Activated naive CD8-positive, alpha-beta T cell treated with anti-CD3 and anti-CD28 coated beads, Interleukin-2, amount 10 ng/mL, durations not matched to agents 7 days and 5 days (primary cell): Measurements from ENCODE around the gene AFP. TPM values are rescaled to one million over a fixed set of nuclear protein-coding genes. Genes with fewer than 3 reads are reported as not detected.
A peak's percentile ranks its signal among the peaks of the same experiment; 100 is the strongest.

Source experiments
- ATAC-seq: fragments of 150-1000 bp; cut with Tn5 transposase; one replicate; pipeline ENCODE4 v1.10.0; 2021; ENCODE audit warnings: low read depth, moderate library complexity
- POLR2A ChIA-PET: fragments of 350-600 bp; sonication (Branson Sonifier 250); formaldehyde crosslinking; loops from one replicate; lab custom pipeline; 2021; ENCODE audit warnings: antibody characterized with exemption; lab: Charles Lee
- DNase-seq: peaks from one replicate; pipeline ENCODE4 v3.0.0; 2021
- H3K27ac Mint-ChIP-seq: one replicate; pipeline ENCODE4 v1.8.0; 2022; ENCODE audit warnings: mild to moderate bottlenecking, mixed read lengths
- H3K27me3 Mint-ChIP-seq: one replicate; pipeline ENCODE4 v1.8.0; 2022; ENCODE audit warnings: mild to moderate bottlenecking, moderate library complexity, mixed read lengths
- H3K36me3 Mint-ChIP-seq: one replicate; pipeline ENCODE4 v1.8.0; 2021; ENCODE audit warnings: mild to moderate bottlenecking, mixed read lengths
- H3K4me1 Mint-ChIP-seq: one replicate; pipeline ENCODE4 v1.8.0; 2021; ENCODE audit warnings: mixed read lengths
- H3K4me3 Mint-ChIP-seq: one replicate; pipeline ENCODE4 v1.8.0; 2022; ENCODE audit warnings: mild to moderate bottlenecking, moderate library complexity, mixed read lengths
- H3K9me3 Mint-ChIP-seq: one replicate; pipeline ENCODE4 v1.8.0; 2021; ENCODE audit warnings: mixed read lengths
- total RNA-seq, 2 experiments: library from RNA; stranded (reverse); gene quantifications; one replicate each; pipeline ENCODE4 v1.2.3, GENCODE V29; 2021

The AFP gene
- total RNA-seq, 2 experiments from 2014 or later: not detected

DNA sequence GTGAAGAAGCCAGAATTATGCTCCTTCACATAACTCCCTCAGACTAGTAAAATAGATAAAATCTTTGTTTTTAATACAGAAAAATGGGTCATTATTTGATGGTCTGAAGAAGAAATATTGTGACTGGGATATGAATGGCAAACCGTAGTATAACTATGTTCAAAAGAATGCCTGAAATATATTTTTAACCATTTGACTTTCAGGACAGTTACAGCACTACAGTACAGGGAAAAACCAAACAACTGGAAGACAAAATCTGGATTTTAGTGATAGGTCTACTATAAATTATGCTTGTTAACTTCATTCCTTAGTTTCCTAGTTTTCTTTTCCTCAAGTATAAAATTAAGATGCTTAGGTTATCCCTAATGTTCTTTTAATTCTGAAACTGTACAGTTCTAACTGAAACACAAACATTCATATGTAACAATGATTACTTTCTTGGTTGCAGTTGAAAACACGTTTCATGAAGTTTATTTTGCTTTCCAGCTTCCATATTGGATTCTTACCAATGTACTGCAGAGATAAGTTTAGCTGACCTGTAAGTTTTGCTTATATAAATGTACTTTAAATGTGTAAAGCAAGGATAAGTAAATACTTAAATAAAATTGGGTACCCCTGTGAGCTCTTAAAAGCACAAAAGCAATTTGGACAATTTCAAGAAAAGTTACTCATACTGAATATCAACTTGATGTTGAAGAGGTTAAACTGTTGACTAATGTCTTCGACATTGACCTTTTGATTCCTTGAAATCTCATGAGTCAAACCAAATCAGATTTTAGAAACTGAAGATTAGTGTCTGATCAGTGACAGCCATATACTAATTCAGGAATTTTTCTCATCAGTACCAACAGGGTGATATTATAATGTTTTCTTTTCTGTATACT, 895 bp downstream of the AFP start:
- Mint-ChIP-seq H3K9me3 (no peaks in the 10 kb centered on the region), H3K4me3 (no peak overlapping the region), H3K4me1 (no peaks in the 10 kb centered on the region), H3K36me3 (no peaks in the 10 kb centered on the region), H3K27ac (no peak overlapping the region), H3K27me3 (peaks cover 8% of the 10 kb centered on the region)
- ATAC-seq (no peak), DNase-seq (no peak)
- POLR2A ChIA-PET: no interaction called here

DNA sequence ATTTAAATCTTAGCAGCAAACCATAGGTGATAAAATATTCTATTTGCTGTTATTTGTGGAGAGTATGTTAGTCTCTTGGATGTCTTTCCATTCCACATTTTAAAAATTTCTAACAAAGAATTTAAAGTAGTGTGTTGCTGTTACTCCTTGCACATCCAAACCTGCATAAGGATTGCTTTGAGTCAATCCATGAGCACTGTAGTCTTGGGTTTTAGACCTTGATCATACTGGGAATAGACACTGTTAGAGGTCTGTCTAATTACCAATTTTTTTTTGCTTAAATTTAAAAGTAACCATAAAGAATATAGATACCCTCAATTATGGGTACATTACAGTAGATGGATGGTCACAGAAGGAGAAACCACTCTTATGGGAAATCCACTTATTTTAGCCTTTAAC, 1.5 kb downstream of the AFP start:
- Mint-ChIP-seq H3K4me1 (no peaks in the 10 kb centered on the region), H3K27me3 (peaks cover 8% of the 10 kb centered on the region), H3K9me3 (no peaks in the 10 kb centered on the region), H3K36me3 (no peaks in the 10 kb centered on the region), H3K27ac (no peak overlapping the region), H3K4me3 (no peak overlapping the region)
- POLR2A ChIA-PET: no interaction called here
- DNase-seq (no peak), ATAC-seq (no peak)

GRCh38 chr4:73438048-73438447, 2.0 kb downstream of the AFP start:
- ATAC-seq (no peak), DNase-seq (no peak)
- H3K9me3 Mint-ChIP-seq: no peaks in the 10 kb centered on the region
- peaks cover 8% of the 10 kb centered on the region for H3K27me3 Mint-ChIP-seq
- POLR2A ChIA-PET: no interaction called here
- no peak overlapping the region for H3K4me3 Mint-ChIP-seq
- H3K4me1 Mint-ChIP-seq: no peaks in the 10 kb centered on the region
- no peaks in the 10 kb centered on the region for H3K36me3 Mint-ChIP-seq
- no peak overlapping the region for H3K27ac Mint-ChIP-seq

- H3K9me3 Mint-ChIP-seq: no peaks in the 10 kb centered on the region
- POLR2A ChIA-PET: no interaction called here
- ATAC-seq (no peak), DNase-seq (no peak)
- no peak overlapping the region for H3K27ac Mint-ChIP-seq
- H3K4me3 Mint-ChIP-seq: no peak overlapping the region
- H3K36me3 Mint-ChIP-seq: no peaks in the 10 kb centered on the region
- peaks cover 8% of the 10 kb centered on the region for H3K27me3 Mint-ChIP-seq
- no peaks in the 10 kb centered on the region for H3K4me1 Mint-ChIP-seq
Measured at GRCh38 chr4:73438582-73439215, 2.7 kb downstream of the AFP start.

- Mint-ChIP-seq H3K4me3 (no peak overlapping the region), H3K4me1 (no peaks in the 10 kb centered on the region), H3K27me3 (peaks cover 8% of the 10 kb centered on the region), H3K9me3 (no peaks in the 10 kb centered on the region), H3K36me3 (no peaks in the 10 kb centered on the region), H3K27ac (no peak overlapping the region)
- POLR2A ChIA-PET: no interaction called here
- no peak for DNase-seq
- no peak for ATAC-seq
Measured at GRCh38 chr4:73439445-73439844, 3.4 kb downstream of the AFP start.

- POLR2A ChIA-PET: no interaction called here
- no peak for DNase-seq
- Mint-ChIP-seq H3K4me3 (no peak overlapping the region), H3K36me3 (no peaks in the 10 kb centered on the region), H3K4me1 (no peaks in the 10 kb centered on the region), H3K9me3 (no peaks in the 10 kb centered on the region), H3K27ac (no peak overlapping the region), H3K27me3 (peaks cover 8% of the 10 kb centered on the region)
- ATAC-seq: no peak
Measured at GRCh38 chr4:73439991-73440390, 4.0 kb downstream of the AFP start.

- H3K27me3 Mint-ChIP-seq: peaks cover 8% of the 10 kb centered on the region
- no peaks in the 10 kb centered on the region for H3K4me1 Mint-ChIP-seq
- POLR2A ChIA-PET: no interaction called here
- DNase-seq (no peak), ATAC-seq (no peak)
- no peaks in the 10 kb centered on the region for H3K36me3 Mint-ChIP-seq
- no peak overlapping the region for H3K27ac Mint-ChIP-seq
- no peak overlapping the region for H3K4me3 Mint-ChIP-seq
- H3K9me3 Mint-ChIP-seq: no peaks in the 10 kb centered on the region
Measured at GRCh38 chr4:73440653-73441052, 4.6 kb downstream of the AFP start.

DNA sequence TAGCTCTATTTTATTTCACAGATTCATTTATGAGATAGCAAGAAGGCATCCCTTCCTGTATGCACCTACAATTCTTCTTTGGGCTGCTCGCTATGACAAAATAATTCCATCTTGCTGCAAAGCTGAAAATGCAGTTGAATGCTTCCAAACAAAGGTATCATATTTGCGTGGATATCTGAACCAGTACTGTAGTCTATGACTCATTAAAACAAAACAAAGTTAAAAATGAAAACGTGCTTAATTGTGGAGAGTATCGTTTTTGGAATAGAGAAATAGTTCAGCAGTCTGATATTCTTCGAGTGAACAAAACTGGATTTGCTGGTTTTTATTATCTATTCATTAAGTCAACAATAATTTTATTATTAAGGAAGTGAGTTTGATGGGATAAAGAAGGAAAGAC, 6.3 kb downstream of the AFP start:
- no peak overlapping the region for H3K4me3 Mint-ChIP-seq
- H3K27ac Mint-ChIP-seq: no peak overlapping the region
- POLR2A ChIA-PET: no interaction called here
- no peaks in the 10 kb centered on the region for H3K36me3 Mint-ChIP-seq
- no peak for DNase-seq
- H3K9me3 Mint-ChIP-seq: no peaks in the 10 kb centered on the region
- H3K27me3 Mint-ChIP-seq: peaks cover 2% of the 10 kb centered on the region
- no peak for ATAC-seq
- H3K4me1 Mint-ChIP-seq: no peaks in the 10 kb centered on the region

- no peak overlapping the region for H3K27ac Mint-ChIP-seq
- H3K36me3 Mint-ChIP-seq: no peaks in the 10 kb centered on the region
- H3K4me3 Mint-ChIP-seq: no peak overlapping the region
- DNase-seq (no peak), ATAC-seq (no peak)
- POLR2A ChIA-PET: no interaction called here
- no peaks in the 10 kb centered on the region for H3K4me1 Mint-ChIP-seq
- H3K27me3 Mint-ChIP-seq: no peaks in the 10 kb centered on the region
- H3K9me3 Mint-ChIP-seq: no peaks in the 10 kb centered on the region
Measured at GRCh38 chr4:73443224-73443623, 7.2 kb downstream of the AFP start.

DNA sequence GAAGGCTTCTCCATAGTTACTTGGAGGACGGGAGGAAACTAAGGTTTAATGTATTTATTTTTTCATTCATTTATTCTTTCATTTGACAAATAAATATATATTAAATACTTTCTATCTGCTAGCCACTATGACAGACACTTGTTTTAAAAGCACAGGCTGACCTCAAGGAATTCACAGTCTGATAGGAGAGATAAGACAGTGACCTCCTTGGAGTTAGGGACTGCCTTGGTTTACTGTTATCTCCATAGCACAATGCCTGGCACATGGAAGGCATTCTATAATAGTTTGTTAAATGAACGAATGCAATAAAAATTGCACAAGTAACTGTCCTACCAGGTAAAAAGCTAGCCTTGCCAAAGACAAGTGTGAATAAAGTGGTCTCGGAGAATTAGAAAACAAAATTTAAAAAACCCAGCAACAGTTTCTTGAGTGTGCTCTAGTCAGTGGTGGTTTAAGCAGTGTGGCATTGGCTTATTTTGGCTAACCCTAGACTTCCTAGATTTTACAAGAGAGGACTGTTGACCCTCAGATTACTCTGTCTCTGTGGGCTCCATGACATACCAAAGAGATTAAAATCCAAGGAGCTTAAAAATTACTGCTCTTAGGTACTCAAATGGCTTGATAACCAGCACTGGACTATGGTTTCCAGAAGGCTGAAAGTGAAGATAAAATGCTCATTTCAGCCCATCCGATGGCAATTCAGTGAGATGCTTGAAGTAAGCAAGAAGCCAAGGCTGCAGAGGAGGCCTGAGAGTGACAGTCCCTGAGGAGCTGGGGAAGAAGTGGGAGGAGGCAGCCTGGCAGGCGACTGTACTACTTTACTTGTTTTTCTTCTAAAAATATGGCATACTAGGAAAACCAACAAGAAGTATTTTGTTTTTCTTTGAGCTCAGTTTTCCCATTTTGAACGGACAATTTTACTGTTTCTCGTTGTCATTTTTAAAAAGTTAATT, 9.6 kb downstream of the AFP start:
- Mint-ChIP-seq H3K36me3 (no peaks in the 10 kb centered on the region), H3K9me3 (no peaks in the 10 kb centered on the region), H3K27me3 (peaks cover 3% of the 10 kb centered on the region), H3K27ac (no peak overlapping the region), H3K4me3 (no peak overlapping the region), H3K4me1 (no peaks in the 10 kb centered on the region)
- DNase-seq (no peak), ATAC-seq (no peak)
- POLR2A ChIA-PET: no interaction called here

DNA sequence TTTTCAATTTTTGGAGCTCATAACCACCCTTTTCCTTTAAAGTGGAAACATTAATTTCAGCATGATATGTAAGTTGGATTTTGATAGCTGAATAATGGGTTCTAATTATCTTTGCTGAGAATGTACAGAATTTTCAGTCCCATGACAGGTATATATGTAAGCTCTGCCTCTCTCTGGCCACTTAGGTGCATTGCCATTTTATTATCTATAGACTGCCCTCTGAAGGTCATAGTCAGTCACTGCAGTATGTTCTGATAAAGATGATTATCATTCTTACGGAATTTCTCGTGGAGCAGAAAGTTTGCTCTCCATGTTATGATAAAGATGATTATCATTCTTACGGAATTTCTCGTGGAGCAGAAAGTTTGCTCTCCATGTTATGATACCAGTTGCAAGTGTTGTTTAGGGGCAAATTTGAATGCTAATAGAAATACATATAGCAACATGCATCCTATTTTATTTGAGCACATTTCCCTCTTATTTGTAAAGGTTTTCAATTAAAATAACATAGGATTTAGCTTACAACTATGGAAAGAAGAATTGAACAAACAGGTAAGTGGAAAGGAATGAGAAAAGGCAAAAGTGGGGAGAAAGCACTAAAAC, 10.4 kb downstream of the AFP start:
- no peak for DNase-seq

GRCh38 chr4:73447671-73448070, 11.7 kb downstream of the AFP start:
- no peaks in the 10 kb centered on the region for H3K9me3 Mint-ChIP-seq
- peaks cover 5% of the 10 kb centered on the region for H3K27me3 Mint-ChIP-seq
- H3K4me1 Mint-ChIP-seq: no peaks in the 10 kb centered on the region
- no peak overlapping the region for H3K4me3 Mint-ChIP-seq
- H3K27ac Mint-ChIP-seq: no peak overlapping the region
- ATAC-seq (no peak), DNase-seq (no peak)
- H3K36me3 Mint-ChIP-seq: no peaks in the 10 kb centered on the region
- POLR2A ChIA-PET: no interaction called here

More for the DNA sequence above, 10.4 kb downstream of the AFP start:
- Mint-ChIP-seq H3K27ac (no peak overlapping the region), H3K27me3 (peaks cover 5% of the 10 kb centered on the region), H3K4me3 (no peak overlapping the region), H3K4me1 (no peaks in the 10 kb centered on the region), H3K9me3 (no peaks in the 10 kb centered on the region), H3K36me3 (no peaks in the 10 kb centered on the region)
- peak; percentile 68 for ATAC-seq
- POLR2A ChIA-PET: no interaction called here
